IMR-90 (cell line): ENCODE data around the gene GRIK1. TPM values are rescaled to one million over a fixed set of nuclear protein-coding genes. Genes with fewer than 3 reads are reported as not detected.

ENCODE experiments used
- ATAC-seq: fragments of 200-7000 bp; cut with Tn5 transposase; 2 replicates; pipeline ENCODE4 v1.9.1; 2020; ENCODE audit warnings: low read depth, mild to moderate bottlenecking, moderate library complexity
- BruUV-seq: library from RNA; stranded (reverse); fragments of 400-500 nt; replicated peaks from 2 replicates; lab custom pipeline; 2021; lab: Mats Ljungman, UMichigan
- CTCF ChIA-PET: fragments of 300-600 bp; formaldehyde crosslinking; extraction: SDS; loops from one replicate; lab custom pipeline; 2021; ENCODE audit warnings: antibody characterized with exemption; lab: Yijun Ruan, JAX
- POLR2A ChIA-PET: fragments of 300-600 bp; sonication (Branson Sonifier 250); formaldehyde crosslinking; loops from one replicate; lab custom pipeline; 2022; ENCODE audit warnings: antibody characterized with exemption; ENCODE audit not compliant: unreplicated experiment; lab: Charles Lee
- DNase-seq: peaks from one replicate; pipeline ENCODE4 v3.0.0; 2013
- H2AFZ ChIP-seq: replicated peaks from 2 replicates; pipeline ENCODE3; 2013; ENCODE audit warnings: low read length, mild to moderate bottlenecking; ENCODE audit not compliant: poor library complexity
- H2AK5ac ChIP-seq: 2 replicates; pipeline ENCODE4 v1.6.1; 2013; ENCODE audit warnings: low read depth, low read length, inconsistent platforms
- H2AK9ac ChIP-seq: replicated peaks from 2 replicates; pipeline ENCODE3; 2013; ENCODE audit warnings: mild to moderate bottlenecking, low read depth, low read length, moderate library complexity; ENCODE audit not compliant: poor library complexity
- H2BK120ac ChIP-seq: 2 replicates; pipeline ENCODE4 v1.6.1; 2013; ENCODE audit warnings: low read depth, low read length, inconsistent platforms
- H2BK15ac ChIP-seq: 3 replicates; pipeline ENCODE4 v1.6.1; 2013; ENCODE audit warnings: low read depth, low read length, inconsistent platforms
- H2BK20ac ChIP-seq: 2 replicates; pipeline ENCODE4 v1.6.1; 2013; ENCODE audit warnings: low read depth, mild to moderate bottlenecking, inconsistent platforms, low read length, moderate library complexity
- H2BK5ac ChIP-seq: 2 replicates; pipeline ENCODE4 v1.6.1; 2013; ENCODE audit warnings: mild to moderate bottlenecking, low read depth, low read length, inconsistent platforms; ENCODE audit not compliant: poor library complexity, severe bottlenecking
- H3K14ac ChIP-seq: replicated peaks from 2 replicates; pipeline ENCODE4 v1.6.1; 2013; ENCODE audit warnings: low read depth, low read length, inconsistent platforms
- H3K18ac ChIP-seq: 2 replicates; pipeline ENCODE4 v1.6.1; 2013; ENCODE audit warnings: low read depth, low read length, control low read depth
- H3K23ac ChIP-seq: 2 replicates; pipeline ENCODE4 v1.6.1; 2013; ENCODE audit warnings: low read depth, low read length, inconsistent platforms
- H3K27ac ChIP-seq: 2 replicates; pipeline ENCODE4 v1.5.1; 2013; ENCODE audit warnings: mild to moderate bottlenecking, control low read depth, low read length; ENCODE audit not compliant: insufficient read depth
- H3K27me3 ChIP-seq: 2 replicates; pipeline ENCODE4 v1.6.1; 2013; ENCODE audit warnings: low read length; ENCODE audit not compliant: control insufficient read depth, insufficient read depth
- H3K36me3 ChIP-seq: 2 replicates; pipeline ENCODE4 v1.6.1; 2013; ENCODE audit warnings: low read length, mixed read lengths; ENCODE audit not compliant: control insufficient read depth, insufficient read depth
- H3K4ac ChIP-seq: 2 replicates; pipeline ENCODE4 v1.6.1; 2013; ENCODE audit warnings: low read depth, low read length, inconsistent platforms
- H3K4me1 ChIP-seq: 2 replicates; pipeline ENCODE4 v1.6.1; 2013; ENCODE audit warnings: low read length, mixed read lengths; ENCODE audit not compliant: control insufficient read depth, insufficient read depth
- H3K4me2 ChIP-seq: 2 replicates; pipeline ENCODE4 v1.6.1; 2013; ENCODE audit warnings: low read depth, mild to moderate bottlenecking, control low read depth, low read length, moderate library complexity
- H3K4me3 ChIP-seq: 2 replicates; pipeline ENCODE4 v1.5.1; 2013; ENCODE audit warnings: low read depth, mild to moderate bottlenecking, control low read depth, low read length, moderate library complexity; ENCODE audit not compliant: insufficient read depth
- H3K56ac ChIP-seq: 2 replicates; pipeline ENCODE4 v1.6.1; 2013; ENCODE audit warnings: low read length, inconsistent platforms; ENCODE audit not compliant: insufficient read depth; ENCODE audit errors: extremely low read depth
- H3K79me1 ChIP-seq, 2 experiments: 2 replicates each; pipeline ENCODE4 v1.6.1; 2013; ENCODE audit warnings: low read length in 2 of 2, inconsistent platforms in 1 of 2, low read depth in 1 of 2
- H3K9ac ChIP-seq: 2 replicates; pipeline ENCODE4 v1.6.1; 2013; ENCODE audit warnings: low read depth, low read length, control low read depth
- H3K9me1 ChIP-seq: 2 replicates; pipeline ENCODE4 v1.6.1; 2013; ENCODE audit warnings: low read length, inconsistent platforms; ENCODE audit not compliant: insufficient read depth
- H3K9me3 ChIP-seq: 2 replicates; pipeline ENCODE4 v1.6.1; 2013; ENCODE audit warnings: low read length; ENCODE audit not compliant: control insufficient read depth, insufficient read depth
- H4K20me1 ChIP-seq: 2 replicates; pipeline ENCODE4 v1.6.1; 2013; ENCODE audit warnings: low read length, inconsistent platforms; ENCODE audit not compliant: insufficient read depth
- H4K5ac ChIP-seq: 2 replicates; pipeline ENCODE4 v1.6.1; 2013; ENCODE audit warnings: mild to moderate bottlenecking, low read depth, low read length, control low read depth
- H4K8ac ChIP-seq, 2 experiments: 2 replicates each; pipeline ENCODE4 v1.6.1; 2013; ENCODE audit warnings: low read depth in 2 of 2, low read length in 2 of 2, control low read depth in 1 of 2, inconsistent platforms in 1 of 2
- H4K91ac ChIP-seq: 2 replicates; pipeline ENCODE4 v1.6.1; 2013; ENCODE audit warnings: low read depth, low read length, inconsistent platforms; ENCODE audit not compliant: insufficient read depth
- BHLHE40 ChIP-seq: fragments of 150-350 bp; IDR thresholded peaks from 2 replicates; pipeline ENCODE4 v1.6.1; 2016; ENCODE audit warnings: mild to moderate bottlenecking, low read depth, low read length
- CHD1 ChIP-seq: IDR thresholded peaks from 2 replicates; pipeline ENCODE4 v1.6.1; 2012; ENCODE audit warnings: low read depth, low read length, improper control_type of control experiment
- ELK1 ChIP-seq: fragments of 150-350 bp; IDR thresholded peaks from 2 replicates; pipeline ENCODE4 v1.6.1; 2016; ENCODE audit warnings: low read depth, mild to moderate bottlenecking, low read length, moderate library complexity, borderline replicate concordance
- MXI1 ChIP-seq: IDR thresholded peaks from 2 replicates; pipeline ENCODE4 v1.6.1; 2012; ENCODE audit warnings: low read depth, mild to moderate bottlenecking, low read length, moderate library complexity, borderline replicate concordance
- POLR2A ChIP-seq: IDR thresholded peaks from 2 replicates; pipeline ENCODE4 v1.6.1; 2012; ENCODE audit warnings: mild to moderate bottlenecking, low read depth, low read length
- RAD21 ChIP-seq: IDR thresholded peaks from 2 replicates; pipeline ENCODE4 v1.6.1; 2012; ENCODE audit warnings: low read length, improper control_type of control experiment
- RCOR1 ChIP-seq: IDR thresholded peaks from 2 replicates; pipeline ENCODE4 v1.6.1; 2012; ENCODE audit warnings: mild to moderate bottlenecking, low read length, improper control_type of control experiment; ENCODE audit not compliant: insufficient replicate concordance
- WGBS, 2 experiments: methylation state at CpG; one replicate each; pipeline versions ENCODE4 v1.1.5 to v1.1.7; 2013; ENCODE audit warnings: missing lambda C conversion rate in 2 of 2; ENCODE audit not compliant: insufficient read length in 1 of 2; ENCODE audit errors: extremely low coverage in 2 of 2; 5-methylcytosine and 5-hydroxymethylcytosine counted together
- dilution Hi-C: fragments of 300-500 bp; cut with HindIII; formaldehyde crosslinking; loops from one replicate; pipeline ENCODE4 v1.14.3; 2018; ENCODE audit warnings: low sequenced_read_pairs; ENCODE audit not compliant: unreplicated experiment
- in situ Hi-C: fragments of 300-500 bp; cut with MboI; formaldehyde crosslinking; loops from 3 replicates; pipeline ENCODE4 v1.14.3; 2019; ENCODE audit warnings: low sequenced_read_pairs, inconsistent platforms, mixed read lengths
- intact Hi-C: fragments of 100-400 bp; cut with micrococcal nuclease; formaldehyde crosslinking; loops from 2 replicates; pipeline ENCODE4 v1.10.0; 2022
- polyA plus RNA-seq, 3 experiments: library from polyadenylated mRNA; depleted of rRNA; stranded (reverse); fragments of >200 nt; gene quantifications; 2 replicates each; pipeline ENCODE4 v1.2.3, GENCODE V29; 2012; ENCODE audit warnings: low replicate concordance in 1 of 3
- total RNA-seq: library from RNA; depleted of rRNA; stranded (reverse); fragments of >200 nt; gene quantifications from 2 replicates; pipeline ENCODE4 v1.2.3, GENCODE V29; 2012
- TF ChIP-seq, protein P1 (sequence below): conservative IDR thresholded peaks from 2 replicates; pipeline ENCODE4 v1.5.1; 2012; ENCODE audit warnings: mild to moderate bottlenecking, low read depth, low read length, improper control_type of control experiment

GRIK1 gene
- total and polyA plus RNA-seq, 2 of the 4 experiments (the other 2 are of a cell fraction), result not detected

- no peak overlapping the region for H2BK120ac ChIP-seq
- no peak overlapping the region for H3K18ac ChIP-seq
- ChIA-PET POLR2A (no interaction called here), CTCF (no interaction called here)
- in situ Hi-C loops (no loop called here), dilution Hi-C loops (no loop called here), intact Hi-C loops (no loop called here)
- H3K79me1 ChIP-seq, result no peaks in the 10 kb centered on the region
- H2AK9ac ChIP-seq, result no peak overlapping the region
- H3K36me3 ChIP-seq, result no peaks in the 10 kb centered on the region
- H3K4me3 ChIP-seq, result no peak overlapping the region
- H3K9ac ChIP-seq, result no peak overlapping the region
- BruUV-seq, result no TSS peak
- TF ChIP-seq, protein P1, sequence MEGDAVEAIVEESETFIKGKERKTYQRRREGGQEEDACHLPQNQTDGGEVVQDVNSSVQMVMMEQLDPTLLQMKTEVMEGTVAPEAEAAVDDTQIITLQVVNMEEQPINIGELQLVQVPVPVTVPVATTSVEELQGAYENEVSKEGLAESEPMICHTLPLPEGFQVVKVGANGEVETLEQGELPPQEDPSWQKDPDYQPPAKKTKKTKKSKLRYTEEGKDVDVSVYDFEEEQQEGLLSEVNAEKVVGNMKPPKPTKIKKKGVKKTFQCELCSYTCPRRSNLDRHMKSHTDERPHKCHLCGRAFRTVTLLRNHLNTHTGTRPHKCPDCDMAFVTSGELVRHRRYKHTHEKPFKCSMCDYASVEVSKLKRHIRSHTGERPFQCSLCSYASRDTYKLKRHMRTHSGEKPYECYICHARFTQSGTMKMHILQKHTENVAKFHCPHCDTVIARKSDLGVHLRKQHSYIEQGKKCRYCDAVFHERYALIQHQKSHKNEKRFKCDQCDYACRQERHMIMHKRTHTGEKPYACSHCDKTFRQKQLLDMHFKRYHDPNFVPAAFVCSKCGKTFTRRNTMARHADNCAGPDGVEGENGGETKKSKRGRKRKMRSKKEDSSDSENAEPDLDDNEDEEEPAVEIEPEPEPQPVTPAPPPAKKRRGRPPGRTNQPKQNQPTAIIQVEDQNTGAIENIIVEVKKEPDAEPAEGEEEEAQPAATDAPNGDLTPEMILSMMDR, result no peak
- TF ChIP-seq POLR2A, result no peak
- no peak for TF ChIP-seq RCOR1
- no peak for TF ChIP-seq BHLHE40
- no peak for TF ChIP-seq ELK1
- no peak for TF ChIP-seq MXI1
- no peak for TF ChIP-seq RAD21
- TF ChIP-seq CHD1, result no peak
- H3K27me3 ChIP-seq, result no peaks in the 10 kb centered on the region
- no peaks in the 10 kb centered on the region for H3K4me1 ChIP-seq
- H4K20me1 ChIP-seq, result no peaks in the 10 kb centered on the region
- no CpG with 5 or more reads among the region's 2 CpGs for WGBS, 2 experiments
- no peaks in the 10 kb centered on the region for H3K9me3 ChIP-seq
- no peak overlapping the region for H2BK15ac ChIP-seq
- DNase-seq (no peak), ATAC-seq (no peak)
- H3K27ac ChIP-seq, result no peak overlapping the region
- no peak overlapping the region for H3K4me2 ChIP-seq
- no peak overlapping the region for H3K4ac ChIP-seq
- no peak overlapping the region for H2BK5ac ChIP-seq
- H2AK5ac ChIP-seq, result no peak overlapping the region
- H4K8ac ChIP-seq, result no peak overlapping the region
- no peak overlapping the region for H3K56ac ChIP-seq
- no peak overlapping the region for H4K5ac ChIP-seq
- no peak overlapping the region for H3K14ac ChIP-seq
- H3K23ac ChIP-seq, result no peak overlapping the region
- no peak overlapping the region for H2AFZ ChIP-seq
- H2BK20ac ChIP-seq, result no peak overlapping the region
- no peaks in the 10 kb centered on the region for H3K9me1 ChIP-seq
- no peak overlapping the region for H4K91ac ChIP-seq
Measured at GRCh38 chr21:29670228-29670627, 269.6 kb downstream of the GRIK1 start.
